Activated naive CD8-positive, alpha-beta T cell treated with anti-CD3 and anti-CD28 coated beads for 36 hours (primary cell): ENCODE results near the gene ABI3. TPM values are rescaled to one million over a fixed set of nuclear protein-coding genes. Genes with fewer than 3 reads are reported as not detected.

Source experiments
- total RNA-seq, 2 experiments: library from RNA; stranded (reverse); gene quantifications; one replicate each; pipeline ENCODE4 v1.2.3, GENCODE V29; 2021

The ABI3 gene
- total RNA-seq, 2 experiments from 2014 or later = 54.9 to 55.5 TPM

Other genes starting within 250 kb of the ABI3 start
- gene GIP, start 242.1 kb upstream of the ABI3 start, total RNA-seq = not detected
- gene IGF2BP1, start 213.3 kb upstream of the ABI3 start, total RNA-seq = 1 to 10 TPM; 1.1 to 1.3 TPM
- not detected for gene B4GALNT2, start 77.9 kb upstream of the ABI3 start, total RNA-seq
- 10 to 100 TPM; 25.5 to 28.4 TPM for gene GNGT2, start 133 bp upstream of the ABI3 start, total RNA-seq
- not detected for gene PHOSPHO1, start 20.1 kb downstream of the ABI3 start, total RNA-seq
- 1 to 10 TPM; 5.3 to 5.5 TPM for gene ZNF652, start 151.5 kb downstream of the ABI3 start, total RNA-seq
- 100 to 1,000 TPM; 441 to 451 TPM for gene PHB1, start 204.2 kb downstream of the ABI3 start, total RNA-seq